AG10803 (cell line): ENCODE results near the gene ALK.

ENCODE experiments used
- DNase-seq: peaks from one replicate; pipeline ENCODE4 v3.0.0; 2010; ENCODE audit warnings: low read depth
- H3K4me3 ChIP-seq: 2 replicates; pipeline ENCODE4 v1.5.1; 2011; ENCODE audit warnings: mild to moderate bottlenecking, low read length, control low read depth
- TF ChIP-seq, protein P1 (sequence below): conservative IDR thresholded peaks from 2 replicates; pipeline ENCODE4 v1.5.1; 2011; ENCODE audit warnings: mild to moderate bottlenecking, low read length, control low read depth, inconsistent platforms

ALK gene

DNA sequence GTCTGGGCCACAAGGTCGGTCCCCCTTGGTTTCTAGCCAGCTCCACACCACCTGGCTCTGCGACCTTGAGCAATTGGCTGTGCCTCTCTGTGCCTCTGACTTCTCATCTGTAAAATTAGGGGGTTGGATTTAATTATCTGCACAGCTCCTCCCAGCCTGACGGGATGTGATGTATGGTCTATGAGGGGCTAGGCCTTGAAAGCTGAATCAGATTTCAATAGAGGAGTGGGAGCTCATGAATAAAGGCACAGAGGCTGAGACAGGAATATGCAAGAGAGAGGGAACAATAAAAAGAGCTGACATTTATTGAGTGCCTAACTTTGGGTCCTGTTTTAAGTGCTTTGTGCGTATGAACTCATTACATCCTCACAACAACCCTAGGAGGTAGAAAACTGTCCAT is 104.7 kb downstream of the ALK start:
- DNase-seq: no peak
- TF ChIP-seq, protein P1, sequence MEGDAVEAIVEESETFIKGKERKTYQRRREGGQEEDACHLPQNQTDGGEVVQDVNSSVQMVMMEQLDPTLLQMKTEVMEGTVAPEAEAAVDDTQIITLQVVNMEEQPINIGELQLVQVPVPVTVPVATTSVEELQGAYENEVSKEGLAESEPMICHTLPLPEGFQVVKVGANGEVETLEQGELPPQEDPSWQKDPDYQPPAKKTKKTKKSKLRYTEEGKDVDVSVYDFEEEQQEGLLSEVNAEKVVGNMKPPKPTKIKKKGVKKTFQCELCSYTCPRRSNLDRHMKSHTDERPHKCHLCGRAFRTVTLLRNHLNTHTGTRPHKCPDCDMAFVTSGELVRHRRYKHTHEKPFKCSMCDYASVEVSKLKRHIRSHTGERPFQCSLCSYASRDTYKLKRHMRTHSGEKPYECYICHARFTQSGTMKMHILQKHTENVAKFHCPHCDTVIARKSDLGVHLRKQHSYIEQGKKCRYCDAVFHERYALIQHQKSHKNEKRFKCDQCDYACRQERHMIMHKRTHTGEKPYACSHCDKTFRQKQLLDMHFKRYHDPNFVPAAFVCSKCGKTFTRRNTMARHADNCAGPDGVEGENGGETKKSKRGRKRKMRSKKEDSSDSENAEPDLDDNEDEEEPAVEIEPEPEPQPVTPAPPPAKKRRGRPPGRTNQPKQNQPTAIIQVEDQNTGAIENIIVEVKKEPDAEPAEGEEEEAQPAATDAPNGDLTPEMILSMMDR: no peak
- no peak overlapping the region for H3K4me3 ChIP-seq

DNA sequence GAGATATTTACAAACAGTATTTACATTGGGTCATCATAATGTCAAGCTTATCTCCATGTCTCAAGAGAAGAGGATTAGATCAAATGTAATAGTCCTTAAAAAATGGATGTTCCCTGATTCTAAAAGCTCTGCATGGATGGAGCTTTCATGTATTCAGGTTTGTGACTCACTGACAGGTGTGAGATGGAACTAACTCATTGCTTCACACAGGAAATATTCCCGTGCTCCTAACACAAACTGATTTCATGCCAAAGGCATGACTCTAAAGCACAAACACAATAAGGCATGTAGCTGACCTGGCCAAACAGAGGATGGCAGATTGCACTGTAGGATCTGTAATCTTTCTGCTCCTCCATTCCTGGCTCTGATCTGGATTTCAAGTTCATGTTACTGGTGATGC is 110.0 kb downstream of the ALK start:
- TF ChIP-seq, protein P1: no peak
- no peak for DNase-seq

DNA sequence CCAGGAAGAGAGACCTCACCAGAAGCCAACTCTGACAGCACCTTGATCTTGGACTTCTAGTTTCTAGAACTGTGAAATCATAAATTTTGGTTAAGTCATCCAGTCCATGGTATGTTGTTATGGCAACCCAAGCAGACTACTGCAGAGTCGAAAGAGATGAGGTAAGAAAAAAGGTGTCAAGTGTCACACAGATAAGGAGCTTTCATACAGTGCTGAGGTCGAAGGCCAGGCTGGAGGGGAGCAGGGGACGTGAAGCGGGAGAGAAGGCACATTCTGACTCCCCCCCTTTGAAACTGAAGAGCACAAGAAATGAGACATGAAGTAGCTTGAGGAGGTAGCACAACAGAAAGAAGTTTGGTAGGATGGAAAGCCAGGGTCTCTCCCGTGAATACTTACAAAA is 110.4 kb downstream of the ALK start:
- H3K4me3 ChIP-seq: no peak overlapping the region
- DNase-seq: no peak
- TF ChIP-seq, protein P1: no peak

More for the DNA sequence above, 110.0 kb downstream of the ALK start:
- no peak overlapping the region for H3K4me3 ChIP-seq

DNA sequence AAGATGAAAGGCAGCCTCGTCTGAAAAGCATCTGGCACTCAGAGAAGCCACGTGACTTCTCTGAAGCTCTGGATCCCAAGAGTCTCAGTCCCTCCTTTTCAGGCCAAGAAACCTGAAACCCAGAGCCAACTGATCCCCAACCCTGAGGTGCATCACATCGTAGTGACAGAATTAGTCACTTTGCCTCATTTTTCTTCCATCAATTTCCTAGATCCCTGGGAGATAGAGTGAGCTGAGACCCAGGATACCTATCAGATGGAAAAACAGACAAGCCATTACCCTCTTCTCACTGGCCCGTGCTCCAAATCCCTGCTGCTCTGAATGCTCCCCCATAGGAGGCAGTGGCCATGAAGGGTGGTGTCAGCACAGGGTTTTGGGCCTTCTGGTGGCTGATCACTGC is 113.1 kb downstream of the ALK start:
- H3K4me3 ChIP-seq: no peak overlapping the region
- DNase-seq: no peak

DNA sequence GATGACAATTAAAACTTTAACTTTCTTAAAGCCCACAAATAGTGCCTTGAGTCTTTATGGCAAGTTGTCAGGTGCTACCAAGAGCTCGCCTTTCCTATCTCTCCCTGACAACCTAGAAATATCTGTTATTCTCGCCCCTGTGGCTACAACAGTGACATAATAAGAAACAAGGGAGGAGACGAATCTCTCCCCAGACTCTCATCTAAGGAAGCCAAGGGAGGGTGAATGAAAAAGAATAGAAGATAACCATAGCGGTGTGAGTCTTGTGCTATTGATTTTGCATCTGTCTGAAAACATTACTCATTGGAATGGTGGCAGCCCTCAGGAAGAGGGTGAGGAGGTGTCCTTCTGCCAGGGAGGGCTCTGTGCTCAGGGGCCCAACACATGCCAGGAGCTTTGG is 114.3 kb downstream of the ALK start:
- no peak overlapping the region for H3K4me3 ChIP-seq
- no peak for DNase-seq
- TF ChIP-seq, protein P1: no peak

More for the DNA sequence above, 113.1 kb downstream of the ALK start:
- TF ChIP-seq, protein P1: no peak

DNA sequence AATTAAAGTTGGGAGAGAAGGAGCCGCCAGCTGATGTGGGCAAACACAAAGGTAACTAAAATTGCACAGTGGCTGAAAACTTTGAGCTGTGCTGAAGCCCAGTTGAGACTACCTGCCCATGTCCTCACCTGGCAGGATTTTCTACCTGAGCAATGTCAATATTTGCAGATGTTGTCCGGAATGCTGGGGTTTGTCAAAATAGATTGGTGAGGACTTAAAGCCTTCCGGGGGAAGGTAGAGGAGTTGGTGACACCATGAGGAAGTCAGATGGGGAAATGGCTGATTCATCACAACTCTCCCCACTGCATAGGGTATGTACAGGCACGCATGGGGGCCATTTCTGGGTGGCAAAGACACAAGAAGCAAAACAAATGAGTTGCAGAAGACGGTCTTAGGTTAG is 114.9 kb downstream of the ALK start:
- TF ChIP-seq, protein P1: no peak
- H3K4me3 ChIP-seq: no peak overlapping the region
- no peak for DNase-seq

DNA sequence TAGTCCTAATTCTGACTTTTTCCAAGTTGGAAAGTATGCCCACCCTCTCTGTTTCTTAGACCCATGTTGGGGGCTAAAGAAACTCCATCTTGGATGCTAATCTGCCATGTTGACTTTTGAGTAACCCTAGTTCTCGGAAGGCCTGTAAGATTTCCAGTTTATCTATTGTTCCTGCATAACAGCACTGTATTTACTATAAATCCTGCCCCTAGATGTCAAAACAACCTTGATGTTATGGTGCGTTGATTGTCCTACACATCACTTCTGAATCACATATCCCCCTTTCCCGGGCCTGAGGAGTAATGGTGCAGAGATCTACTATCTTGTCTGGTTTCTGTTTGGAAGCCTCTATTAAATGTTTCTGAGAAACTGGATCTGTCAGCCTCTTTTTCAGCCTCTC is 116.7 kb downstream of the ALK start:
- TF ChIP-seq, protein P1: no peak
- H3K4me3 ChIP-seq: no peak overlapping the region
- no peak for DNase-seq
